ENCODE measurements around the gene CDC42. TPM values are rescaled to one million over a fixed set of nuclear protein-coding genes. Genes with fewer than 3 reads are reported as not detected.

Gene CDC42
- total RNA-seq, 4 donors from 2014 or later = 177 to 243 (median 204) TPM

DNA sequence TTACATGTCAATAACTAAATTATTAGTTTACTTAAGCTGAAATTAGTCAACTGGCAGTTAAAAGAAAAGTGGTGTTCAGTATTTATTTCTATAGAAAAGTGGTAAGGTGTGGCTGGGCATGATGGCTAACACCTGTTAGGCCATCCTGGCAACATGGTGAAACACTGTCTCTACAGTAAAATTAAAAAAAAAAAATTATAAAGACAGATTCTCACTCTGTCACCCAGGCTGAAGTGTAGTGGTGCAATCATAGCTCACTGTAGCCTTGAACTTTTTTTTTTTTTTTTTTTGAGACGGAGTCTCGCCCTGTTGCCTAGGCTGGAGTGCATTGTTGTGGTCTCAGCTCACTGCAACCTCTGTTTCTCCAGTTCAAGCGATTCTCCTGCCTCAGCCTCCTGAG is 57.5 kb downstream of the CDC42 start:
- intact Hi-C loops (cut with DNase I) = no loop called here
- no peaks in the 10 kb centered on the region for H3K27me3 ChIP-seq
- DNase-seq (ENCODE audit: extremely low spot score) = no peak
- no peak overlapping the region for H3K4me3 ChIP-seq
- no peak overlapping the region for H3K27ac ChIP-seq (replicated peaks in 1 of 4)
- TF ChIP-seq POLR2A (IDR thresholded peaks at IDR 0.05; ENCODE audit: low read depth) (no peak), POLR2AphosphoS5 (IDR thresholded peaks at IDR 0.05) (no peak), EP300 (IDR thresholded peaks at IDR 0.05) (no peak)
- TF ChIP-seq, protein P1, sequence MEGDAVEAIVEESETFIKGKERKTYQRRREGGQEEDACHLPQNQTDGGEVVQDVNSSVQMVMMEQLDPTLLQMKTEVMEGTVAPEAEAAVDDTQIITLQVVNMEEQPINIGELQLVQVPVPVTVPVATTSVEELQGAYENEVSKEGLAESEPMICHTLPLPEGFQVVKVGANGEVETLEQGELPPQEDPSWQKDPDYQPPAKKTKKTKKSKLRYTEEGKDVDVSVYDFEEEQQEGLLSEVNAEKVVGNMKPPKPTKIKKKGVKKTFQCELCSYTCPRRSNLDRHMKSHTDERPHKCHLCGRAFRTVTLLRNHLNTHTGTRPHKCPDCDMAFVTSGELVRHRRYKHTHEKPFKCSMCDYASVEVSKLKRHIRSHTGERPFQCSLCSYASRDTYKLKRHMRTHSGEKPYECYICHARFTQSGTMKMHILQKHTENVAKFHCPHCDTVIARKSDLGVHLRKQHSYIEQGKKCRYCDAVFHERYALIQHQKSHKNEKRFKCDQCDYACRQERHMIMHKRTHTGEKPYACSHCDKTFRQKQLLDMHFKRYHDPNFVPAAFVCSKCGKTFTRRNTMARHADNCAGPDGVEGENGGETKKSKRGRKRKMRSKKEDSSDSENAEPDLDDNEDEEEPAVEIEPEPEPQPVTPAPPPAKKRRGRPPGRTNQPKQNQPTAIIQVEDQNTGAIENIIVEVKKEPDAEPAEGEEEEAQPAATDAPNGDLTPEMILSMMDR (IDR thresholded peaks at IDR 0.05) = no peak
- no peaks in the 10 kb centered on the region for H3K9me3 ChIP-seq
- peaks cover 0 to 63% (median 32%) of the 10 kb centered on the region in 4 donors for H3K36me3 ChIP-seq
- 93% methylated on average over 3 of the region's 3 CpGs for WGBS
- H3K4me1 ChIP-seq = peaks cover 31 to 88% (median 61%) of the 10 kb centered on the region in 4 donors

DNA sequence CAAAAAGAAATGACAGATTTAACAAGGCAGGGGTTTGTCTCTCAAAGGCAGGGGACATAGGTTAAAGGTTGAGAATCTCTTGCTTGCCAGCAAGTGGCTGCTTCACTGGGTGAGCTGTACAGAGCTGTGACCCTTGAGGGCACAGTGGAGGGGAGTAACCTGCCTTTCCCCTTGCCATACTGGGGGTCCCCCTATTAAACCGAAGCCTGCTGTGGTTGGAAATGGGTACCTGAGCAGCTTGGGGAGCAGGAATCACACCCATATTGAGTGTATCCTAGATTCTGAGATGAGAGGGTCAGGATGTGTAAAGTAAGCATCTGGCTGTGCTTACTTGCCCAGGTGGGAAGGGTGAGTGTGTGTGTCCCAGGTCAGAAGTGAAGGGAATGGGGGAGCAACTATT is 58.6 kb downstream of the CDC42 start:
- peaks cover 32 to 89% (median 61%) of the 10 kb centered on the region in 4 donors for H3K4me1 ChIP-seq
- intact Hi-C loops (cut with DNase I) = no loop called here
- WGBS = 100% methylated on average over 1 of the region's 1 CpG

DNA sequence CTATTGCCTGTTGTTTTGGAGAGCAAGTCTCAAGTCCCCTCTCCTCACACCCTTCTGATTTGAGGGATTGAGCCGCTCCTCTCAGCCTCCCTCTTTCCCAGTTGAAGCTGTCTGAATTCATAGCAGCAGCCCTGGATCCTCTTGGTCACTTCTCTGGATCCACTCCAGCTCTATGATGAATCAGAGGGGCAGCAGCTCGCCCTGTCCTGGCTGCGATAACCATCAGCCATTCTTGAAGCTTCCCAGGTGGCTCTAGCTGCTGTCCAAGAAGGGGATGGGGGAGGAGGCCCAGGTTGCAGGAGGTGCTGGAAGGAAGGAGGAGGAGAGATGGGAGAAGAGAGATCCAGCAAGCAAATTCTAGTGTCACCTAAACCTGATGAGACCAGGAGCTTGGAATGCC is 59.1 kb downstream of the CDC42 start:
- no peak overlapping the region for H3K27ac ChIP-seq (replicated peaks in 1 of 4)
- no peak overlapping the region for H3K4me3 ChIP-seq
- 42% methylated on average over 3 of the region's 3 CpGs for WGBS
- peaks cover 0 to 56% (median 37%) of the 10 kb centered on the region in 4 donors for H3K36me3 ChIP-seq
- DNase-seq (ENCODE audit: extremely low spot score) = no peak
- intact Hi-C loops (cut with DNase I) = no loop called here
- H3K9me3 ChIP-seq = no peaks in the 10 kb centered on the region
- peaks cover 32 to 89% (median 64%) of the 10 kb centered on the region in 4 donors for H3K4me1 ChIP-seq
- H3K27me3 ChIP-seq = no peaks in the 10 kb centered on the region
- no peak for TF ChIP-seq POLR2A (IDR thresholded peaks at IDR 0.05; ENCODE audit: low read depth)
- no peak for TF ChIP-seq EP300 (IDR thresholded peaks at IDR 0.05)
- no peak for TF ChIP-seq POLR2AphosphoS5 (IDR thresholded peaks at IDR 0.05)
- TF ChIP-seq, protein P1 (IDR thresholded peaks at IDR 0.05) = no peak

More for the DNA sequence above, 58.6 kb downstream of the CDC42 start:
- no peaks in the 10 kb centered on the region for H3K27me3 ChIP-seq
- H3K9me3 ChIP-seq = no peaks in the 10 kb centered on the region
- H3K27ac ChIP-seq (replicated peaks in 1 of 4) = no peak overlapping the region
- H3K4me3 ChIP-seq = no peak overlapping the region
- DNase-seq (ENCODE audit: extremely low spot score) = no peak
- TF ChIP-seq POLR2A (IDR thresholded peaks at IDR 0.05; ENCODE audit: low read depth) (no peak), POLR2AphosphoS5 (IDR thresholded peaks at IDR 0.05) (no peak), EP300 (IDR thresholded peaks at IDR 0.05) (no peak)
- TF ChIP-seq, protein P1 (IDR thresholded peaks at IDR 0.05) = no peak
- peaks cover 0 to 61% (median 37%) of the 10 kb centered on the region in 4 donors for H3K36me3 ChIP-seq

DNA sequence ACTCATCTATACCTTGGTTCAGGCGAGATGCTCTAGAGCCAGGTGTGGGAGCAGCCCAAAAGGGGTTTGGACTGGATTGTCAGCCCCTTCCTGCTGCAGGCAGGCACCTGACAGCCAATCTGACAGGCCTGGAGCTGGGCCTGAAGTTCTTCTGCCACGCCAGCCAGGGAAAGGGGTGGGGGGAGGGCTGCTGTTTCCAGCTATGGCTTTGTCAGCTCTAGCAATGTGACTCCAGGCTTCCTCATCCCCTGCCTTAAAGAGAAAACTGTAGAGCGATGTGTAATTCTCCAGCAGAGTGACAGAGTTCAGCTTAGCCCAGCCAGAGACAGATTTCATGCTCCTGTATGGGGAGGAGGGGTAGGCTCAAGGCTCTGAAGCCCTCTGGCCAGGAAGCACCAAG is 60.0 kb downstream of the CDC42 start:
- TF ChIP-seq EP300 (IDR thresholded peaks at IDR 0.05) = no peak
- TF ChIP-seq, protein P1 (IDR thresholded peaks at IDR 0.05) = no peak
- TF ChIP-seq POLR2A (IDR thresholded peaks at IDR 0.05; ENCODE audit: low read depth) = no peak
- TF ChIP-seq POLR2AphosphoS5 (IDR thresholded peaks at IDR 0.05) = no peak
- Histone ChIP-seq H3K27me3 (no peaks in the 10 kb centered on the region), H3K27ac (replicated peaks in 1 of 4) (no peak overlapping the region), H3K4me1 (peaks cover 32 to 90% (median 74%) of the 10 kb centered on the region in 4 donors), H3K36me3 (peaks cover 0 to 51% (median 37%) of the 10 kb centered on the region in 4 donors), H3K4me3 (no peak overlapping the region), H3K9me3 (no peaks in the 10 kb centered on the region)
- intact Hi-C loops (cut with DNase I) = no loop called here
- WGBS = 70% methylated on average over 3 of the region's 3 CpGs
- DNase-seq (ENCODE audit: extremely low spot score) = no peak
